HepG2 (cell line): ENCODE results near the gene TAS1R1. TPM values are rescaled to one million over a fixed set of nuclear protein-coding genes. Genes with fewer than 3 reads are reported as not detected.

Experiments
- ARNT ChIP-seq: fragments of 450-650 bp; IDR thresholded peaks from 2 replicates; pipeline ENCODE4 v1.6.1; 2017
- ATM ChIP-seq: fragments of 450-650 bp; IDR thresholded peaks from 2 replicates; pipeline ENCODE4 v1.7.1; 2017; ENCODE audit warnings: mild to moderate bottlenecking, borderline replicate concordance
- DR1 ChIP-seq: sonication (generic); formaldehyde crosslinking; IDR thresholded peaks from 2 replicates; pipeline ENCODE4 v1.8.0; 2021; ENCODE audit warnings: mild to moderate bottlenecking, missing genetic modification reagents, inconsistent platforms
- EED ChIP-seq: sonication (generic); formaldehyde crosslinking; IDR thresholded peaks from 2 replicates; pipeline ENCODE4 v1.5.0; 2020; ENCODE audit warnings: mild to moderate bottlenecking, missing genetic modification reagents
- ERF ChIP-seq: IDR thresholded peaks from 2 replicates; pipeline ENCODE4 v1.6.1; 2018; ENCODE audit warnings: missing biosample characterization, missing genetic modification reagents
- HOXA3 ChIP-seq: sonication (generic); formaldehyde crosslinking; IDR thresholded peaks from 2 replicates; pipeline ENCODE4 v1.5.0; 2020; ENCODE audit warnings: missing genetic modification reagents
- KDM5B ChIP-seq: sonication (generic); formaldehyde crosslinking; IDR thresholded peaks from 2 replicates; pipeline ENCODE4 v1.4.0; 2020; ENCODE audit warnings: missing genetic modification reagents, mild to moderate bottlenecking, borderline replicate concordance
- PHB2 ChIP-seq: fragments of 450-650 bp; IDR thresholded peaks from 2 replicates; pipeline ENCODE4 v1.6.1; 2018; ENCODE audit not compliant: partially characterized antibody
- SP140L ChIP-seq: sonication (generic); formaldehyde crosslinking; IDR thresholded peaks from 2 replicates; pipeline ENCODE4 v1.4.0; 2020; ENCODE audit warnings: missing genetic modification reagents, borderline replicate concordance
- STAG1 ChIP-seq: sonication (generic); formaldehyde crosslinking; IDR thresholded peaks from 2 replicates; pipeline ENCODE4 v1.4.0; 2020; ENCODE audit warnings: missing genetic modification reagents
- ZMYM4 ChIP-seq: sonication (generic); formaldehyde crosslinking; IDR thresholded peaks from 2 replicates; pipeline ENCODE4 v1.8.1; 2023; ENCODE audit warnings: mild to moderate bottlenecking, missing genetic modification reagents
- ZNF160 ChIP-seq: sonication (generic); formaldehyde crosslinking; IDR thresholded peaks from 2 replicates; pipeline ENCODE4 v1.8.0; 2022; ENCODE audit warnings: mild to moderate bottlenecking, inconsistent platforms, missing genetic modification reagents
- ZNF530 ChIP-seq: sonication (generic); formaldehyde crosslinking; IDR thresholded peaks from 2 replicates; pipeline ENCODE4 v1.5.0; 2020; ENCODE audit warnings: low read depth, mild to moderate bottlenecking, missing genetic modification reagents
- polyA plus RNA-seq, 8 experiments: library from polyadenylated mRNA; depleted of rRNA in 3 of 8; stranded (reverse) in 7 of 8; unstranded in 1 of 8; fragments of >200 nt; fragmentation: Illumina TruSeq in 4 of 8; extraction: Trizol in 4 of 8; gene quantifications; 2 replicates each; pipeline versions ENCODE4 v1.2.1 to v1.2.3, GENCODE V29; 2011 to 2016; ENCODE audit warnings: low read depth in 4 of 8, missing spikeins in 1 of 8, mixed read lengths in 1 of 8; ENCODE audit not compliant: insufficient read depth in 1 of 8
- total RNA-seq, 5 experiments: library from RNA; depleted of rRNA; stranded (reverse); fragments of >200 nt; fragmentation: Illumina TruSeq; extraction: Trizol; gene quantifications; 2 replicates each; pipeline ENCODE4 v1.2.3, GENCODE V29; 2016; ENCODE audit warnings: low read depth in 1 of 5
- TF ChIP-seq, protein P1 (sequence below): sonication (generic); formaldehyde crosslinking; IDR thresholded peaks from 2 replicates; pipeline ENCODE4 v1.5.0; 2020; ENCODE audit warnings: missing genetic modification reagents
- TF ChIP-seq, protein P2 (sequence below): sonication (generic); formaldehyde crosslinking; IDR thresholded peaks from 2 replicates; pipeline ENCODE4 v1.4.0; 2020; ENCODE audit warnings: missing genetic modification reagents, borderline replicate concordance
- TF ChIP-seq, protein P3 (sequence below), 2 experiments: IDR thresholded peaks; 2 replicates each; pipeline ENCODE4 v1.6.1; 2011 to 2012; ENCODE audit warnings: low read length in 2 of 2, borderline replicate concordance in 1 of 2, low read depth in 1 of 2, mild to moderate bottlenecking in 1 of 2, moderate library complexity in 1 of 2
- TF ChIP-seq, protein P4 (sequence below): sonication (generic); formaldehyde crosslinking; conservative IDR thresholded peaks from 2 replicates; pipeline ENCODE4 v1.8.0; 2022; ENCODE audit warnings: low read depth, missing genetic modification reagents
- TF ChIP-seq, protein P5 (sequence below): sonication (generic); formaldehyde crosslinking; IDR thresholded peaks from 2 replicates; pipeline ENCODE4 v1.4.0; 2020; ENCODE audit warnings: missing genetic modification reagents

The TAS1R1 gene
- total and polyA plus RNA-seq, 2 of the 13 experiments (the other 11 are each of a cell fraction or from before 2014, with no cell fraction given): 1.4 to 1.6 TPM

DNA sequence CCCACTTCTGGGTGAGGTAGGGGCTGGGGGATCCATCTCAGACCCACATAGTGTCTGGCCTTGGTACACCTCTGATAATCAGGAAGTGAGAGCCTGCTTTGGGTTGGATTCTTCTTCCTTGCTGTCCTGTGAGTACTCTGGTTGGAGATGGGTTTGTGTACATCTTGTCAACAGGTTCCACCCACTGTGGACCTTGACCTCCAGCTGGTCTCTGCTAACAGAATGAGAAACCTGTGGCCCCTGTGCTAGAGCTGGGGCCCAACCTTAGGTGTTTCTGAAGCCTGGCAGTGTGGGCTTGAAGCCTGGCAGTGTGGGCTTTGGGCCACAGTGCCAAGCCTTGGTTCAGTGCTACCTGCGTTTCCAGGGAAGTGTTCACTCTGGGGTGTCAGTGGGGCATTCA is 27.3 kb downstream of the TAS1R1 start (continued):
- TF ChIP-seq, protein P1, sequence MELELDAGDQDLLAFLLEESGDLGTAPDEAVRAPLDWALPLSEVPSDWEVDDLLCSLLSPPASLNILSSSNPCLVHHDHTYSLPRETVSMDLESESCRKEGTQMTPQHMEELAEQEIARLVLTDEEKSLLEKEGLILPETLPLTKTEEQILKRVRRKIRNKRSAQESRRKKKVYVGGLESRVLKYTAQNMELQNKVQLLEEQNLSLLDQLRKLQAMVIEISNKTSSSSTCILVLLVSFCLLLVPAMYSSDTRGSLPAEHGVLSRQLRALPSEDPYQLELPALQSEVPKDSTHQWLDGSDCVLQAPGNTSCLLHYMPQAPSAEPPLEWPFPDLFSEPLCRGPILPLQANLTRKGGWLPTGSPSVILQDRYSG (CRISPR knock-in tag): no peak
- TF ChIP-seq, protein P2, sequence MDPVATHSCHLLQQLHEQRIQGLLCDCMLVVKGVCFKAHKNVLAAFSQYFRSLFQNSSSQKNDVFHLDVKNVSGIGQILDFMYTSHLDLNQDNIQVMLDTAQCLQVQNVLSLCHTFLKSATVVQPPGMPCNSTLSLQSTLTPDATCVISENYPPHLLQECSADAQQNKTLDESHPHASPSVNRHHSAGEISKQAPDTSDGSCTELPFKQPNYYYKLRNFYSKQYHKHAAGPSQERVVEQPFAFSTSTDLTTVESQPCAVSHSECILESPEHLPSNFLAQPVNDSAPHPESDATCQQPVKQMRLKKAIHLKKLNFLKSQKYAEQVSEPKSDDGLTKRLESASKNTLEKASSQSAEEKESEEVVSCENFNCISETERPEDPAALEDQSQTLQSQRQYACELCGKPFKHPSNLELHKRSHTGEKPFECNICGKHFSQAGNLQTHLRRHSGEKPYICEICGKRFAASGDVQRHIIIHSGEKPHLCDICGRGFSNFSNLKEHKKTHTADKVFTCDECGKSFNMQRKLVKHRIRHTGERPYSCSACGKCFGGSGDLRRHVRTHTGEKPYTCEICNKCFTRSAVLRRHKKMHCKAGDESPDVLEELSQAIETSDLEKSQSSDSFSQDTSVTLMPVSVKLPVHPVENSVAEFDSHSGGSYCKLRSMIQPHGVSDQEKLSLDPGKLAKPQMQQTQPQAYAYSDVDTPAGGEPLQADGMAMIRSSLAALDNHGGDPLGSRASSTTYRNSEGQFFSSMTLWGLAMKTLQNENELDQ (CRISPR knock-in tag): no peak
- TF ChIP-seq ATM (no peak), ZMYM4 (peak; percentile 65), ZNF530 (CRISPR knock-in tag) (no peak), KDM5B (CRISPR knock-in tag) (no peak), EED (CRISPR knock-in tag) (no peak), ERF (CRISPR knock-in tag) (peak; percentile 72; the same call in 1 of the 2 replicates), HOXA3 (CRISPR knock-in tag) (peak; percentile 65; the same call in 1 of the 2 replicates), PHB2 (no peak), ARNT (no peak), SP140L (CRISPR knock-in tag) (no peak), ZNF160 (CRISPR knock-in tag) (0 out of 2 replicates have a peak, but pooled peaks have one; percentile 14), DR1 (CRISPR knock-in tag) (no peak), STAG1 (CRISPR knock-in tag) (0 out of 2 replicates have a peak, but pooled peaks have one; percentile 13)
- TF ChIP-seq, protein P3, sequence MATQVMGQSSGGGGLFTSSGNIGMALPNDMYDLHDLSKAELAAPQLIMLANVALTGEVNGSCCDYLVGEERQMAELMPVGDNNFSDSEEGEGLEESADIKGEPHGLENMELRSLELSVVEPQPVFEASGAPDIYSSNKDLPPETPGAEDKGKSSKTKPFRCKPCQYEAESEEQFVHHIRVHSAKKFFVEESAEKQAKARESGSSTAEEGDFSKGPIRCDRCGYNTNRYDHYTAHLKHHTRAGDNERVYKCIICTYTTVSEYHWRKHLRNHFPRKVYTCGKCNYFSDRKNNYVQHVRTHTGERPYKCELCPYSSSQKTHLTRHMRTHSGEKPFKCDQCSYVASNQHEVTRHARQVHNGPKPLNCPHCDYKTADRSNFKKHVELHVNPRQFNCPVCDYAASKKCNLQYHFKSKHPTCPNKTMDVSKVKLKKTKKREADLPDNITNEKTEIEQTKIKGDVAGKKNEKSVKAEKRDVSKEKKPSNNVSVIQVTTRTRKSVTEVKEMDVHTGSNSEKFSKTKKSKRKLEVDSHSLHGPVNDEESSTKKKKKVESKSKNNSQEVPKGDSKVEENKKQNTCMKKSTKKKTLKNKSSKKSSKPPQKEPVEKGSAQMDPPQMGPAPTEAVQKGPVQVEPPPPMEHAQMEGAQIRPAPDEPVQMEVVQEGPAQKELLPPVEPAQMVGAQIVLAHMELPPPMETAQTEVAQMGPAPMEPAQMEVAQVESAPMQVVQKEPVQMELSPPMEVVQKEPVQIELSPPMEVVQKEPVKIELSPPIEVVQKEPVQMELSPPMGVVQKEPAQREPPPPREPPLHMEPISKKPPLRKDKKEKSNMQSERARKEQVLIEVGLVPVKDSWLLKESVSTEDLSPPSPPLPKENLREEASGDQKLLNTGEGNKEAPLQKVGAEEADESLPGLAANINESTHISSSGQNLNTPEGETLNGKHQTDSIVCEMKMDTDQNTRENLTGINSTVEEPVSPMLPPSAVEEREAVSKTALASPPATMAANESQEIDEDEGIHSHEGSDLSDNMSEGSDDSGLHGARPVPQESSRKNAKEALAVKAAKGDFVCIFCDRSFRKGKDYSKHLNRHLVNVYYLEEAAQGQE (IDR thresholded peaks at IDR 0.05; ENCODE audit: borderline replicate concordance in 1 of 2, low read depth in 1 of 2, low read length in 2 of 2): 0 out of 4 replicates have a peak, but pooled peaks of 1 of the 2 experiments have one; percentile 22
- TF ChIP-seq, protein P4, sequence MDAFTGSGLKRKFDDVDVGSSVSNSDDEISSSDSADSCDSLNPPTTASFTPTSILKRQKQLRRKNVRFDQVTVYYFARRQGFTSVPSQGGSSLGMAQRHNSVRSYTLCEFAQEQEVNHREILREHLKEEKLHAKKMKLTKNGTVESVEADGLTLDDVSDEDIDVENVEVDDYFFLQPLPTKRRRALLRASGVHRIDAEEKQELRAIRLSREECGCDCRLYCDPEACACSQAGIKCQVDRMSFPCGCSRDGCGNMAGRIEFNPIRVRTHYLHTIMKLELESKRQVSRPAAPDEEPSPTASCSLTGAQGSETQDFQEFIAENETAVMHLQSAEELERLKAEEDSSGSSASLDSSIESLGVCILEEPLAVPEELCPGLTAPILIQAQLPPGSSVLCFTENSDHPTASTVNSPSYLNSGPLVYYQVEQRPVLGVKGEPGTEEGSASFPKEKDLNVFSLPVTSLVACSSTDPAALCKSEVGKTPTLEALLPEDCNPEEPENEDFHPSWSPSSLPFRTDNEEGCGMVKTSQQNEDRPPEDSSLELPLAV (CRISPR knock-in tag): no peak
- TF ChIP-seq, protein P5, sequence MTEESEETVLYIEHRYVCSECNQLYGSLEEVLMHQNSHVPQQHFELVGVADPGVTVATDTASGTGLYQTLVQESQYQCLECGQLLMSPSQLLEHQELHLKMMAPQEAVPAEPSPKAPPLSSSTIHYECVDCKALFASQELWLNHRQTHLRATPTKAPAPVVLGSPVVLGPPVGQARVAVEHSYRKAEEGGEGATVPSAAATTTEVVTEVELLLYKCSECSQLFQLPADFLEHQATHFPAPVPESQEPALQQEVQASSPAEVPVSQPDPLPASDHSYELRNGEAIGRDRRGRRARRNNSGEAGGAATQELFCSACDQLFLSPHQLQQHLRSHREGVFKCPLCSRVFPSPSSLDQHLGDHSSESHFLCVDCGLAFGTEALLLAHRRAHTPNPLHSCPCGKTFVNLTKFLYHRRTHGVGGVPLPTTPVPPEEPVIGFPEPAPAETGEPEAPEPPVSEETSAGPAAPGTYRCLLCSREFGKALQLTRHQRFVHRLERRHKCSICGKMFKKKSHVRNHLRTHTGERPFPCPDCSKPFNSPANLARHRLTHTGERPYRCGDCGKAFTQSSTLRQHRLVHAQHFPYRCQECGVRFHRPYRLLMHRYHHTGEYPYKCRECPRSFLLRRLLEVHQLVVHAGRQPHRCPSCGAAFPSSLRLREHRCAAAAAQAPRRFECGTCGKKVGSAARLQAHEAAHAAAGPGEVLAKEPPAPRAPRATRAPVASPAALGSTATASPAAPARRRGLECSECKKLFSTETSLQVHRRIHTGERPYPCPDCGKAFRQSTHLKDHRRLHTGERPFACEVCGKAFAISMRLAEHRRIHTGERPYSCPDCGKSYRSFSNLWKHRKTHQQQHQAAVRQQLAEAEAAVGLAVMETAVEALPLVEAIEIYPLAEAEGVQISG (CRISPR knock-in tag): peak; percentile 83
